BLaER1 (cell line): ENCODE results near the gene ATM.
A peak's percentile ranks its signal among the peaks of the same experiment; 100 is the strongest.

Experiments used
- H3K27ac ChIP-seq: shearing (Covaris generic); formaldehyde crosslinking; 2 replicates; pipeline ENCODE4 v1.8.1; 2022
- H3K27me3 ChIP-seq: shearing (Covaris generic); formaldehyde crosslinking; 2 replicates; pipeline ENCODE4 v1.8.1; 2022
- H3K36me3 ChIP-seq: shearing (Covaris generic); formaldehyde crosslinking; 2 replicates; pipeline ENCODE4 v1.8.1; 2022
- H3K4me1 ChIP-seq: shearing (Covaris generic); formaldehyde crosslinking; 2 replicates; pipeline ENCODE4 v1.8.1; 2022
- H3K4me2 ChIP-seq: shearing (Covaris generic); formaldehyde crosslinking; 2 replicates; pipeline ENCODE4 v1.8.1; 2022
- H3K4me3 ChIP-seq: shearing (Covaris generic); formaldehyde crosslinking; 2 replicates; pipeline ENCODE4 v1.8.1; 2022
- H3K9ac ChIP-seq: shearing (Covaris generic); formaldehyde crosslinking; 2 replicates; pipeline ENCODE4 v1.8.1; 2022
- H3K9me3 ChIP-seq: shearing (Covaris generic); formaldehyde crosslinking; 2 replicates; pipeline ENCODE4 v1.8.1; 2022
- H4K20me1 ChIP-seq: shearing (Covaris generic); formaldehyde crosslinking; 2 replicates; pipeline ENCODE4 v1.8.1; 2022
- Cebpa-rat ChIP-seq: shearing (Covaris generic); IDR thresholded peaks from 2 replicates; pipeline ENCODE4 v1.8.1; 2022

ATM gene

DNA sequence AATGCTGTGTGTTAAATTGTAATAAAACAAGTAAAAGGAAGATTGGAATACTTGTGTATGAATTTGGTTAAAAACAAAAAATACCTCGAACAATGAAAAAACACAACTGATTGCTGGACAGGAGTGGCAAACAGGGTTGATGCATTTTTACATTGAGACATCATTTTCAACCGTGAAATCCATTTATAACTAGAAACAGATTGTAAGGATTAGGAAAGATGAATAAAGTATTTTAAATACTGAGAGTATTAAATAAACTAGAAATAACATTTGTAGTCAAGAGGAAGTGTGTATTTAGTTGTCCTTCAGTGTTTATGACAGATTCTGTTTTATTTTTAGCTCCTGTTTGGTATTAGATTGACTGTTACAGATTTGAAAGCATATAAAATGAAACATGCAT is 5.4 kb downstream of the ATM start:
- Histone ChIP-seq H3K4me2 (no peak overlapping the region), H3K4me1 (peaks cover 34% of the 10 kb centered on the region), H4K20me1 (no peaks in the 10 kb centered on the region), H3K9ac (no peak overlapping the region), H3K36me3 (peaks cover 58% of the 10 kb centered on the region), H3K27me3 (no peaks in the 10 kb centered on the region), H3K4me3 (no peak overlapping the region), H3K27ac (no peak overlapping the region), H3K9me3 (no peaks in the 10 kb centered on the region)
- TF ChIP-seq Cebpa-rat, result no peak

DNA sequence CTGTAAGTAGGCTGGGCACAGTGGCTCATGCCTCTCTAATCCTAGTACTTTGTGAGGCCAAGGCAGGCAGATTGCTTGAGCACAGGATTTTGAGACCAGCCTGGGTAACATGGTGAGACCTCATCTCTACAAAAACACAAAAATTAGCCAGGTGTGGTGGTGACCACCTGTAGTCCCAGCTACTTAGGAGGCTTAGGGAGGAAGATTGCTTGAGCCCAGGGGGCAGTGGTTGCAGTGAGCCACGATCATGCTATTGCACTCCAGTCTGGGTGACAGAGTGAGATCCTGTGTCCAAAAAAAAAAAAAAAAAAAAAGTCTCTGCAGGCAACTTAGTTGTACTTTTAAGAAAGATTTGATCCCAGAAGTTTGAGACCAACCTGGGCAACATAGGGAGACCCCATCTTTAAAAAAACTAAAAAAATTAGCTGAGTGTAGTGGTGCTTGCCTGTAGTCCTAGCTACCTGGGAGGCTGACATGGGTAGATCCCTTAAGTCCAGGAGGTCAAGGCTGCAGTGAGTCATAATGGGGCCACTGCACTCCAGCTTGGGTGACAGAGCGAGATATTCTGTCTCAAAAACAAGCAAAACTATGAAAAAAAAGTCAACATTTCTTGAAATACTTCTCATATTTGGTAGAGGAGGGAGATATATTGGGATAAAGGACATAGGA is 10.5 kb downstream of the ATM start:
- Histone ChIP-seq H3K4me2 (no peak overlapping the region), H3K4me3 (no peak overlapping the region), H3K4me1 (peaks cover 36% of the 10 kb centered on the region), H3K9me3 (no peaks in the 10 kb centered on the region), H3K36me3 (peaks cover 72% of the 10 kb centered on the region), H3K9ac (no peak overlapping the region), H4K20me1 (no peaks in the 10 kb centered on the region), H3K27me3 (no peaks in the 10 kb centered on the region), H3K27ac (no peak overlapping the region; the same call in 1 of the 2 replicates)
- TF ChIP-seq Cebpa-rat, result no peak

DNA sequence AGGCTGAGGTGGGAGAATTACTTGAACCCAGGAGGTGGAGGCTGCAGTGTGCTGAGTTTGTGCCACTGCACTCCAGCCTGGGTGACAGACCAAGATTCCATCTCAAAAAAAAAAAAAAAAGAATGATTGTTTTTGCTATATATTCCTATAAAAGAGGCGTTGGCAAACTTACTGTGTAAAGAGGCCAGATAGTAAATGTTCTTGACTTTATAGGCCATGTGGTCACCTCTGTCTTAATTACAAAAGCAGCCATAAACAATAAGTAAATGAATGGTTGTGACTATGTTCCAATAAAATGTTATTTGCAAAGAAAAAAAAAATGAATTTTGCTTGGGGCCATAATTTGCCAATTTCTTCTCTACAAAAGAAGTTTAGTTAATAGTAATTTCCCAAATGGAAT is 12.3 kb downstream of the ATM start:
- Histone ChIP-seq H3K27ac (peak overlapping the region; percentile 41; the same call in 1 of the 2 replicates), H3K4me2 (no peak overlapping the region), H3K4me1 (peaks cover 54% of the 10 kb centered on the region), H3K4me3 (no peak overlapping the region), H4K20me1 (no peaks in the 10 kb centered on the region), H3K9ac (no peak overlapping the region), H3K9me3 (0 out of 2 replicates have a peak, but pooled peaks cover 5% of the 10 kb centered on the region), H3K36me3 (peaks cover 69% of the 10 kb centered on the region), H3K27me3 (no peaks in the 10 kb centered on the region)
- no peak for TF ChIP-seq Cebpa-rat

DNA sequence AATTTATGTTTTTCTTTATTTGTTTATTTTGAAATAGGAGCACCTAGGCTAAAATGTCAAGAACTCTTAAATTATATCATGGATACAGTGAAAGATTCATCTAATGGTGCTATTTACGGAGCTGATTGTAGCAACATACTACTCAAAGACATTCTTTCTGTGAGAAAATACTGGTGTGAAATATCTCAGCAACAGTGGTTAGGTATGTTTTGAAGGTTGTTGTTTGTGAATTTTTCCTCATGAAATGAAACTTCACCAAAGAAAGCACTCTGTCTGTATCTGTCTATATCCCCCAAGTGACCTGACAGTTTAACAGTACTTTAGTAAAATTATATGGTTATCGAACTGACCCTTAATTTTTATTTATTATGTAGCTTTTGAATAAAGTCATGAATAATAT is 12.8 kb downstream of the ATM start:
- Histone ChIP-seq H3K9me3 (0 out of 2 replicates have a peak, but pooled peaks cover 6% of the 10 kb centered on the region), H3K4me1 (peaks cover 54% of the 10 kb centered on the region), H3K9ac (0 out of 2 replicates have a peak overlapping the region, but pooled peaks have one; percentile 40), H3K27me3 (no peaks in the 10 kb centered on the region), H3K36me3 (peaks cover 69% of the 10 kb centered on the region), H3K4me3 (no peak overlapping the region), H3K27ac (peak overlapping the region; percentile 85), H4K20me1 (no peaks in the 10 kb centered on the region), H3K4me2 (peak overlapping the region; percentile 95)
- TF ChIP-seq Cebpa-rat, result no peak

DNA sequence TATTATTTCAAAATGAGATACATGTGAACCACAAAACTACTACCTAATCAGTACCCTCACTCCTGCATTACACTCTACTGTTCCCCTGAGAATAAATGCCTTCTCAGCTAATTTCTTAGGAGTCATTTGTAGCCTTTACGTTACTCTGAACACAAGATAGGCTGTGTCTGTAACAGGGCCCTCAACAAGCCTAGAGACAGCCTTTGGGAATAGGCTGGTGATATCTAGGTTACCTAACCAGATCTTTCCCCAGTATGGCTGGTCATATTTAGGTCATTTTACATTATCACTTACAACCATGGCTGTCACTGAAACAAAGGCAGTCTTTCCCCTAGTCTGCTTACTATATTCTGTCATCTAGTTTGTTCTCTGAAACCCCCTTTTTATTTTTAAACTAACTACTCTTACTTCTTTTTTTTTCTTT is 14.2 kb downstream of the ATM start:
- H4K20me1 ChIP-seq, result no peaks in the 10 kb centered on the region
- no peak for TF ChIP-seq Cebpa-rat
- H3K4me1 ChIP-seq, result peaks cover 54% of the 10 kb centered on the region
- H3K9me3 ChIP-seq, result 0 out of 2 replicates have a peak, but pooled peaks cover 6% of the 10 kb centered on the region
- H3K27ac ChIP-seq, result peak overlapping the region; percentile 85
- H3K4me2 ChIP-seq, result peak overlapping the region; percentile 95
- peaks cover 66% of the 10 kb centered on the region for H3K36me3 ChIP-seq
- H3K4me3 ChIP-seq, result peak overlapping the region; percentile 52
- peak overlapping the region; percentile 73 for H3K9ac ChIP-seq
- no peaks in the 10 kb centered on the region for H3K27me3 ChIP-seq

DNA sequence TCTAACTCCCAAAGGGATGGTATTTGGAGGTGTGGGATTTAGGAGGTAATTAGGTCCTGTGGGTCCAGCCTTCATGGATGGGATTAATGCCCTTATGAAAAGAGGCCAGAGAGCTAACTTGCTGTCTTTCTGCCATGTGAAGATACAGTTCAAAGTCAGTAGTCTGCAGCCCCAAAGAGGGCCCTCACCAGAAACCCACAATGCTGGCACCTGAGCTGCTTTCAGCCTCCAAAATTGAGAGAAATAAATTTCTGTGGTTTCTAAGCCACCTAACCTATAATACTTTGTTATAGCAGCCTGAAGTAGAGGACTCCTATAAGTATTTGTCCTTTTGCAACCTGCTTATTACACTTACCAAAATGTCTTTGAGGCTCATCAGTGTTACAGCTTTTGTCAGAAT is 16.2 kb downstream of the ATM start:
- Histone ChIP-seq H3K9ac (no peak overlapping the region), H3K9me3 (0 out of 2 replicates have a peak, but pooled peaks cover 6% of the 10 kb centered on the region), H4K20me1 (no peaks in the 10 kb centered on the region), H3K4me1 (peaks cover 54% of the 10 kb centered on the region), H3K27ac (0 out of 2 replicates have a peak overlapping the region, but pooled peaks have one; percentile 85), H3K27me3 (no peaks in the 10 kb centered on the region), H3K4me3 (no peak overlapping the region), H3K36me3 (peaks cover 63% of the 10 kb centered on the region), H3K4me2 (peak overlapping the region; percentile 95)
- TF ChIP-seq Cebpa-rat, result no peak

DNA sequence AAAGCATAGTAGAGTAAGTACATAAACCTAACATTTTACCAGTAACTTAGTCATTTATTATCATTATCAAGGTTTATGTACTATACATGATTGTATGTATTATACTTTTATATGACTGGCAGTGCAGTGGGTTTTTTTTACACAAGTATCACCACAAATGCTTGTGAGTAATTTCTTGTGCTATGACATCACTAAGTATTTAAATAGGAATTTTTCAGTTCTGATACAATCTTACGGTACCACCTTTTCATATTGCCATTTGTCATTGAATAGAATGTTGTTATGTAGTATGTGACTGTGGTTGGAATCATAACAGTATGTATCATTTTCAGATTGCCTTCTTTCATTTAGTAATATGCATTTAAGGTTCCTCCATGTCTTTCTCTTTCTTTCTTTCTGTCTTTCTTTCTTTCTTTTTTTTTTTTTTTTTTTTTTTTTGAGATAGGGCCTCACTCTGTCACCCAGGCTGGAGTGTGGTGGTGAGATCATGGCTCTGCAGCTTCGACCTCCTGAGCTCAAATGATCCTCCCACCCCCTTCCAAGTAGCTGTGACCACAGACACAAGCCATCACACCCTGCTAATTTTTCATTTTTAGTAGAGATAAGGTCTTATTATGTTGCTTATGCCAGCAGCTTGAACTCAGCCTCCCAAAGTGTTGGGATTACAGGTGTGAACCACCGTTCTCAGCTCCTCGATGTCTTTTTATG is 18.6 kb downstream of the ATM start:
- Histone ChIP-seq H3K4me1 (peaks cover 34% of the 10 kb centered on the region), H4K20me1 (no peaks in the 10 kb centered on the region), H3K36me3 (peaks cover 58% of the 10 kb centered on the region), H3K4me3 (no peak overlapping the region), H3K4me2 (no peak overlapping the region), H3K27me3 (no peaks in the 10 kb centered on the region), H3K9me3 (0 out of 2 replicates have a peak, but pooled peaks cover 6% of the 10 kb centered on the region), H3K27ac (no peak overlapping the region), H3K9ac (no peak overlapping the region)
- no peak for TF ChIP-seq Cebpa-rat

DNA sequence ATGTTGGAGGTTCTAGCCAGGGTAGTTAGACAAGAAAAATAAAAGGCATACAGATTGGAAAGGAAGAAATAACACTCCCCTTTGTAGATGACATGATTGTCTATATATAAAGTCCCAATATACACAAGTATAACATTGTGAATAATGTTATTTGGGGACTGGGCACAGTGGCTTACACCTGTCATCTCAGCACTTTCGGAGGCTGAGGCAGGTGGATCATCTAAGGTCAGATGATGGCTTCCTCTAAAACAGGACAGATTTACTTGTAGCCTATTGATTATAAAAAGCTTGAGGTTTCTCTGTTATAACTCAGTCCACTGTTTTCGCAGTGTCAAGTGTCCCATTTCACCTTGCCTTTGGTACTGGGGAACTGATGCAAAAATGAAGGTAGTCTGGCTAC is 19.6 kb downstream of the ATM start:
- Histone ChIP-seq H3K4me1 (peaks cover 28% of the 10 kb centered on the region), H3K9me3 (0 out of 2 replicates have a peak, but pooled peaks cover 6% of the 10 kb centered on the region), H3K4me3 (no peak overlapping the region), H3K27ac (no peak overlapping the region), H3K27me3 (no peaks in the 10 kb centered on the region), H3K4me2 (no peak overlapping the region), H4K20me1 (no peaks in the 10 kb centered on the region), H3K36me3 (peaks cover 67% of the 10 kb centered on the region), H3K9ac (no peak overlapping the region)
- no peak for TF ChIP-seq Cebpa-rat

DNA sequence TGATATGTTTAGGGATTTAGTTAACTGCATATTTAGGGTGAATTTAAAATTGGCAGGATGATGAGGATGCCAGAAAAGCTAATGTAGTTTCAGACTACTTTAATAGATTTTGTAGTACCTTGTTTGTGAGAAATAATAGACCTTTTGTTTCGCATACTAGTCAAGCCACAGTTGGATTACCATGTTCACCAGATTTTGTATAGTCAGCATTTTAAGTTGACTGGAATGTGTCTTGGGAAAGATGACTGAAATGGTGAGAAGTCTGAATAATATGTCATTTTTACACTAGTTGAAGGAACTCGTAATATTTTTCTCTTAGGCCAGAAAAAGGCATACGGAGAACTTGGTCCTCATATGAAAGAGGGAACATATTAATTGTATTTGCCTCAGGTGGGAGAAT is 23.4 kb downstream of the ATM start:
- Histone ChIP-seq H3K9me3 (no peaks in the 10 kb centered on the region), H3K27me3 (no peaks in the 10 kb centered on the region), H3K36me3 (peaks cover 73% of the 10 kb centered on the region), H4K20me1 (no peaks in the 10 kb centered on the region), H3K4me3 (no peak overlapping the region), H3K9ac (no peak overlapping the region), H3K4me1 (no peaks in the 10 kb centered on the region), H3K27ac (no peak overlapping the region), H3K4me2 (no peak overlapping the region)
- no peak for TF ChIP-seq Cebpa-rat

DNA sequence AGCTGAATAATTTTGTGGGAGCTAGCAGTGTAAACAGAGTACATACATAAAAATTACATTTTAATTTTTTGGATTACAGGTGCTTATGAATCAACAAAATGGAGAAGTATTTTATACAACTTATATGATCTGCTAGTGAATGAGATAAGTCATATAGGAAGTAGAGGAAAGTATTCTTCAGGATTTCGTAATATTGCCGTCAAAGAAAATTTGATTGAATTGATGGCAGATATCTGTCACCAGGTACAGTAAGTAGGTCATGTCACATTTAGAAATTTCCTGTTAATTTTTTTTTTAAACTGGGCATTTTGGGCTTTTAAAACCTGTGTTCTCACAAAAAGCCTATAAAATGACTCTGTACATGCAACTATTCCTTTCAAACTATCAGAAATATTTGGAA is 24.0 kb downstream of the ATM start:
- H3K27me3 ChIP-seq, result no peaks in the 10 kb centered on the region
- no peaks in the 10 kb centered on the region for H4K20me1 ChIP-seq
- no peak overlapping the region for H3K4me3 ChIP-seq
- H3K9me3 ChIP-seq, result no peaks in the 10 kb centered on the region
- no peaks in the 10 kb centered on the region for H3K4me1 ChIP-seq
- no peak overlapping the region for H3K4me2 ChIP-seq
- no peak overlapping the region for H3K9ac ChIP-seq
- no peak for TF ChIP-seq Cebpa-rat
- peaks cover 71% of the 10 kb centered on the region for H3K36me3 ChIP-seq
- H3K27ac ChIP-seq, result no peak overlapping the region
